Smooth muscle cell (in vitro differentiated cells): Measurements from ENCODE around the gene AAK1. TPM values are rescaled to one million over a fixed set of nuclear protein-coding genes. Genes with fewer than 3 reads are reported as not detected.

ENCODE experiments used
- DNase-seq: peaks from one replicate; lab custom pipeline; 2025; ENCODE audit not compliant: unreplicated experiment; lab: John Stamatoyannopoulos, UW
- H2AFZ ChIP-seq: fragments of 200-600 bp; sonication (generic); 2 replicates; pipeline ENCODE4 v1.6.0; 2016; ENCODE audit warnings: antibody characterized with exemption, low read depth, mild to moderate bottlenecking
- H3F3A ChIP-seq: fragments of 200-600 bp; sonication (generic); 2 replicates; pipeline ENCODE4 v1.6.0; 2017; ENCODE audit warnings: antibody characterized with exemption, low read depth
- H3K27ac ChIP-seq: fragments of 200-600 bp; sonication (generic); 2 replicates; pipeline ENCODE4 v1.5.1; 2016; ENCODE audit warnings: low read depth, mild to moderate bottlenecking
- H3K27me3 ChIP-seq: fragments of 200-600 bp; sonication (generic); 2 replicates; pipeline ENCODE4 v1.6.1; 2016; ENCODE audit warnings: low read depth, mild to moderate bottlenecking
- H3K36me3 ChIP-seq: fragments of 200-600 bp; sonication (generic); 2 replicates; pipeline ENCODE4 v1.5.1; 2016; ENCODE audit warnings: low read depth
- H3K4me1 ChIP-seq: fragments of 200-600 bp; sonication (generic); 2 replicates; pipeline ENCODE4 v1.5.1; 2016; ENCODE audit warnings: low read depth
- H3K4me2 ChIP-seq: fragments of 200-600 bp; sonication (generic); 2 replicates; pipeline ENCODE4 v1.6.0; 2016; ENCODE audit warnings: mild to moderate bottlenecking
- H3K4me3 ChIP-seq: fragments of 200-600 bp; sonication (generic); 2 replicates; pipeline ENCODE4 v1.5.1; 2016; ENCODE audit warnings: mild to moderate bottlenecking
- H3K79me2 ChIP-seq: fragments of 200-600 bp; sonication (generic); 2 replicates; pipeline ENCODE4 v1.6.0; 2016; ENCODE audit warnings: low read depth, mild to moderate bottlenecking
- H3K9ac ChIP-seq: fragments of 200-600 bp; sonication (generic); 2 replicates; pipeline ENCODE4 v1.6.0; 2016; ENCODE audit warnings: low read depth
- H3K9me3 ChIP-seq: fragments of 200-600 bp; sonication (generic); replicated peaks from 2 replicates; pipeline ENCODE4 v1.5.1; 2016; ENCODE audit warnings: low read depth
- H4K20me1 ChIP-seq: fragments of 200-600 bp; sonication (generic); 2 replicates; pipeline ENCODE4 v1.6.0; 2016; ENCODE audit warnings: low read depth
- WGBS: methylation state at CpG from one replicate; pipeline ENCODE4 v1.1.7; 2016; ENCODE audit warnings: low lambda C conversion rate; 5-methylcytosine and 5-hydroxymethylcytosine counted together
- polyA plus RNA-seq: library from polyadenylated mRNA; unstranded; fragments of >200 nt; fragmentation: Nextera tagmentation; extraction: Ambion mirVana; gene quantifications from 2 replicates; pipeline ENCODE4 v1.2.1, GENCODE V29; 2016
- total RNA-seq: library from RNA; depleted of rRNA; stranded (reverse); fragments of >200 nt; gene quantifications from 2 replicates; pipeline ENCODE4 v1.2.3, GENCODE V29; 2014
- TF ChIP-seq, protein P1 (sequence below): fragments of 200-600 bp; sonication (generic); IDR thresholded peaks from 2 replicates; pipeline ENCODE4 v1.5.1; 2017; ENCODE audit warnings: borderline replicate concordance, mild to moderate bottlenecking, antibody characterized with exemption; ENCODE audit not compliant: insufficient read depth, poor library complexity, severe bottlenecking

The AAK1 gene
- total and polyA plus RNA-seq, 2 experiments from 2014 or later: 26.9 to 47.7 TPM

DNA sequence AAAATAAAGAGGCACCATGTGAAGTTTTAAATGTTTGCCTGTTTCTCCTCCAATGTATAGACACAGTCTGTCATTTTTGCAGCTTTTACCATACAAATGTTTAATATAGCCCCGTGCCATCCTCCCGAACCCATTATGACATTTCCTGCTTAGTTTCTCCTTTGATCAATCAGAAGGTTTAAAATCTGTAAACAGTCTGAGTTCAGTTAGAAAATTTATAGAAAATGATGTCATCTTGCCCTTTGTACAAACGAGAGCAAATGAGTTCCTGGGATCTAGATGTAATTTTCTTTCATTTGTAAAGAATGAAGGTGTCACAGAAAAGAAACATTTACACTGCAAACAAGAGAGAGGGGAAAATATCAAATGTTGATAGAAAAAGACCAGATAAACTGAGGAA is 143.6 kb downstream of the AAK1 start:
- Histone ChIP-seq H3K79me2 (no peaks in the 10 kb centered on the region), H3K36me3 (peaks cover 6% of the 10 kb centered on the region), H2AFZ (no peak overlapping the region), H4K20me1 (no peaks in the 10 kb centered on the region), H3K4me3 (no peak overlapping the region), H3K9ac (no peak overlapping the region), H3K4me2 (no peak overlapping the region), H3K4me1 (no peaks in the 10 kb centered on the region), H3K27me3 (no peaks in the 10 kb centered on the region), H3K9me3 (no peaks in the 10 kb centered on the region), H3F3A (no peaks in the 10 kb centered on the region), H3K27ac (no peak overlapping the region)
- WGBS: 60% methylated on average over 3 of the region's 3 CpGs
- DNase-seq: no peak
- TF ChIP-seq, protein P1, sequence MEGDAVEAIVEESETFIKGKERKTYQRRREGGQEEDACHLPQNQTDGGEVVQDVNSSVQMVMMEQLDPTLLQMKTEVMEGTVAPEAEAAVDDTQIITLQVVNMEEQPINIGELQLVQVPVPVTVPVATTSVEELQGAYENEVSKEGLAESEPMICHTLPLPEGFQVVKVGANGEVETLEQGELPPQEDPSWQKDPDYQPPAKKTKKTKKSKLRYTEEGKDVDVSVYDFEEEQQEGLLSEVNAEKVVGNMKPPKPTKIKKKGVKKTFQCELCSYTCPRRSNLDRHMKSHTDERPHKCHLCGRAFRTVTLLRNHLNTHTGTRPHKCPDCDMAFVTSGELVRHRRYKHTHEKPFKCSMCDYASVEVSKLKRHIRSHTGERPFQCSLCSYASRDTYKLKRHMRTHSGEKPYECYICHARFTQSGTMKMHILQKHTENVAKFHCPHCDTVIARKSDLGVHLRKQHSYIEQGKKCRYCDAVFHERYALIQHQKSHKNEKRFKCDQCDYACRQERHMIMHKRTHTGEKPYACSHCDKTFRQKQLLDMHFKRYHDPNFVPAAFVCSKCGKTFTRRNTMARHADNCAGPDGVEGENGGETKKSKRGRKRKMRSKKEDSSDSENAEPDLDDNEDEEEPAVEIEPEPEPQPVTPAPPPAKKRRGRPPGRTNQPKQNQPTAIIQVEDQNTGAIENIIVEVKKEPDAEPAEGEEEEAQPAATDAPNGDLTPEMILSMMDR: no peak

DNA sequence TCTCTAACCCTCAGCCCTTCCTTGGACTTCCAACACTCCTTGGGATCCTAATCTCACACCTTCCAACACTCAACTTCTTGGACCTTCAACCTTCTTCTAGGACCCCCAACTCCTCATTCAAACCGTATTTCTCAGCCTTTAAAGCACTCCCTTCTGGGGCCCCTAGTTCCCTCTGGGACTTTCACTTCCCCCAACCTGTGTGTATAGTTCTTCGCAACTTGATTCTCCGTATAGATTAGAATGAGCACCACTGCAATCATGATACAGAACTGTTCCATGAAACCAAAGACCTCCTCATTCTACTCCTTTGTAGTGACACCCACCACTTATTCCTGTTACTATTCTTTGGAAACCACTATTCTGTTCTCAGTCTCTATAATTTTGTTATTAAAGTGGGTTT is 144.3 kb downstream of the AAK1 start:
- Histone ChIP-seq H3K4me1 (no peaks in the 10 kb centered on the region), H4K20me1 (no peaks in the 10 kb centered on the region), H3K9me3 (no peaks in the 10 kb centered on the region), H3K36me3 (peaks cover 6% of the 10 kb centered on the region), H3K79me2 (no peaks in the 10 kb centered on the region), H2AFZ (no peak overlapping the region), H3K4me2 (no peak overlapping the region), H3F3A (no peaks in the 10 kb centered on the region), H3K9ac (no peak overlapping the region), H3K27me3 (no peaks in the 10 kb centered on the region), H3K27ac (no peak overlapping the region), H3K4me3 (no peak overlapping the region)
- TF ChIP-seq, protein P1: no peak
- DNase-seq: no peak
- WGBS: 97% methylated on average over 3 of the region's 3 CpGs

DNA sequence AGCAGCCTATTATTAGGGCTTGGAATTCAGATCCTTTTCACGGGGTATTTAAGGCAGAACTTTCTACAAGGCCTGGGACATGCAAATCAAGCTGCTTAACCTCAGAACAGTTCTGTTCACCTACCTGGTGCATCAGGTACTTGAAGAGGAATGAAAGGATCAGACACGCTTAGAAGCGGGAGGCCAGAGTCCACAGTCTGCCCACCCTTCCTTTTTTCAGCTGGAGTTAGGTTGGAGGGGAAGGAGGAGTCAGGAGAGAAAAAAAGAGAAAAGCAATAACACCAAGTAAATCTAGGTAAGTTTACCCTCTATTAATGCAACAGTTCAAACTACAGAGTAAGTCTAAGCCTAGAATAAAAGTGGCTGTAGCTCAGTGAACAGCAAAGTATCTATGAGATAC is 147.7 kb downstream of the AAK1 start:
- H3K27me3 ChIP-seq: no peaks in the 10 kb centered on the region
- H3K27ac ChIP-seq: no peak overlapping the region
- no peaks in the 10 kb centered on the region for H4K20me1 ChIP-seq
- DNase-seq: no peak
- H3K9ac ChIP-seq: no peak overlapping the region
- H2AFZ ChIP-seq: no peak overlapping the region
- no peak overlapping the region for H3K4me2 ChIP-seq
- no peaks in the 10 kb centered on the region for H3K79me2 ChIP-seq
- no peaks in the 10 kb centered on the region for H3F3A ChIP-seq
- no peaks in the 10 kb centered on the region for H3K9me3 ChIP-seq
- TF ChIP-seq, protein P1: no peak
- H3K4me3 ChIP-seq: no peak overlapping the region
- WGBS: 99% methylated on average over 3 of the region's 3 CpGs
- no peaks in the 10 kb centered on the region for H3K36me3 ChIP-seq
- H3K4me1 ChIP-seq: no peaks in the 10 kb centered on the region

DNA sequence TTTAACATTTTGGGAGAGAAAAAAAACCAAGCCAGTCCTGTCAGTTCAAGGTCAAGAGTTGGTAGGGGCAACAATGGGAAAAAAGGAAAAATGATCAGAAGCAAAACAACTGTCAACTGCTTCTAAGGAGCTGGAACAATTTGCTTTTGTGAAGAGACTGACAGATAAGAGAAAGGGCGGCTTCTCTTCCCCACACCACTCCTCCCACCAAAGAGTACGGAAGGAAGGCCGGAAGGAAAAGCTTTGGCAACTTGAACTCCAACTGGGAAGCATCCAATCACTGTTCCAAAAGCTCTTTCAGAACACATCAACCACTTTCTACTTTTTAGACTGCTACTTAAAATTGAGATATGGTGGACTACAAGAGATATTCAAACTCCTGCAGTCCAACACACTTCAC is 148.5 kb downstream of the AAK1 start:
- Histone ChIP-seq H4K20me1 (no peaks in the 10 kb centered on the region), H3K9me3 (no peaks in the 10 kb centered on the region), H3K4me1 (no peaks in the 10 kb centered on the region), H3K27me3 (no peaks in the 10 kb centered on the region), H3K27ac (no peak overlapping the region), H3K36me3 (no peaks in the 10 kb centered on the region), H3K79me2 (no peaks in the 10 kb centered on the region), H2AFZ (no peak overlapping the region), H3F3A (no peaks in the 10 kb centered on the region), H3K4me2 (no peak overlapping the region), H3K9ac (no peak overlapping the region), H3K4me3 (no peak overlapping the region)
- DNase-seq: no peak
- WGBS: 82% methylated on average over 3 of the region's 3 CpGs
- TF ChIP-seq, protein P1: no peak
